Stimulated activated CD8-positive, alpha-beta memory T cell treated with anti-CD3 and anti-CD28 coated beads, Interleukin-2, amount 100 ng/mL, for 1 hour (primary cell): ENCODE results near the gene TNIP2.
"Not testable (repeated sequence)": the region's sequence is repeated elsewhere in the genome, so short reads cannot be mapped to it uniquely, and the experiment has no call there.

Experiments
- DNase-seq, 2 donors: peaks; one replicate each; pipeline ENCODE4 v3.0.0-alpha.2; 2020; ENCODE audit warnings: low read depth in 2 of 2

Gene TNIP2

DNA sequence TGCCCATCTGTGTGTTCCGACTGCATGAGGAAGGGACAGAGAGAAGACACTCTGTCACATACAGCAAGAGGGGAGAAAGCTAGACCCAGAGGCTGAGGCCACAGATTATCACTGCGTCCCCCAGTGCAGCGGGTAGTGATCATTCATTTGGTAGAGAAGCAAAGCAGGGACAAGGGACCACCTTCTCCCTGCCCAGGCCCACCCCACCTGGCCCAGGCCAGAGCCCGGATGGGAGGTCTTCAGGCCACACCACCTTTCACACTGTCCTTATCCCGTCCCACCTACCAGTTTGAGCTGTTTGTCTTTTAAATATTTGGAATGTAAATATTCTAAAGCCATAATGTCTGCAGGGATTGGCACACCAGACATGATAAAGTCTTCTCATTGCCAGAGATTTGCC, 10.6 kb downstream of the TNIP2 start:
- DNase-seq, result no peak

GRCh38 chr4:2744576-2745270, 11.4 kb downstream of the TNIP2 start:
- no peak for DNase-seq

DNA sequence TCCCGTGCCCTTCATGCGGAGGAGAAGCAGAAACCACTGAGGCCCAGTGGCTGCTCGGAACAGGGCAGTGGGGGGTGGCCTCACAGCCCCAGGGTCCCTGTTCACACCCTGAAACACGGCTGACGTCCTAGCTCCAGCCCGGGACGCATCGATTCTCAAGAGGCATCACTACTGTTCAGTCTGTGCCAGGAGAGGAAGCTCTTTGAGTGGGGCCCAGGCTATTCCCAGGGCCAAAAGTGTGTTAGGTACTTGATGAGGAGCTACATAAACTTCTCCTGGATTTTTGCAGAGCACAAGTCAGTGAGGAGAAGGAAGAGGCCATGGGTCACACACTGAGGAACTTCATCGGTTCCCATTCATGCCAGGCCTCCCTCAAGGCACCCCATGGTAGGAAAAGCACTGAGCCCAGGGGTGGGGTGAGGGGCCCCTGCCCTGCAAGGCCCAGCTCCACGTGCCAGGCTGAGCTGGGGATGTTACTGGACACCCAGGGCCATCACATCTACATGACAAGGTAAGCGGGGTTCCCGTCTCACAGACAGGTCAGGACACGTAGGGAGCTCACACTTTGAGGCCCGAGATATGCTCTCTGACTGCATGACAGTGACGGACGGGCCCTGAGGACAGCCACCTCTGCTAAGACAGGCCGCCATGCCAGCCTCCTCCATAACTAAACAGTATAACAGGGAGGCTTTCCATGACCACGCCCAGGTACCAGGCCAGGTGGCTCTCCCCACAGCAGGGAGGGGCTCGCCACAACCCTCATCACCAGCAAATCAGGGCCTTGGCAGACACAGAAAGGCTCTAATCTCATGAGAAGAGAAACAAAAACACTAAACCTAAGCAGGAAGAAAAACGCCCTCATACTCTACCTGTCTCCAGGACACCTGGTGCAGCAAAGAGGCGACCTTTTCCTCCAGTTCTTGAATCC, 12.4 kb downstream of the TNIP2 start:
- DNase-seq, result no peak

GRCh38 chr4:2742823-2743517, 13.2 kb downstream of the TNIP2 start:
- no peak for DNase-seq

- no peak for DNase-seq
Measured at GRCh38 chr4:2742081-2742822, 13.9 kb downstream of the TNIP2 start.

- DNase-seq, result no peak
Measured at GRCh38 chr4:2741626-2742025, 14.5 kb downstream of the TNIP2 start.

DNA sequence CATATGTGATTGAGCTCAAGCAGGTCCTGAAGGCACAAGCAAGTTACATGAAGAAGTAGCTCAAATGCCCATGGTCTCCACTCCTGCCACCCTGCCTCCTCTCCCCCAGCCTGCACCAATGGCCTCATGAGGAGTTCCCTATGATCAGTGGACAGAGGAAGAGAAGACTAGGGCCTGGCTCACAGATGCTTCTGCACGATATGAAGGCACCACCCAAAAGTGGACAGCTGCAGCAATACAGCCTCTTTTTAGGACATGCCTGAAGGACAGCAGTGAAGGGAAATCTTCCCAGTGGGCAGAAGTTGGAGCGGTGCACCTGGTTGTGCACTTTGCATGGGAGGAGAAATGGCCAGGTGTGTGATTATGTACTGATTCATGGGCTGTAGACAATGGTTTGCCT, 17.8 kb downstream of the TNIP2 start:
- DNase-seq, result not testable (repeated sequence)

- DNase-seq, result no peak
Measured at GRCh38 chr4:2735869-2736268, 20.3 kb downstream of the TNIP2 start.

DNA sequence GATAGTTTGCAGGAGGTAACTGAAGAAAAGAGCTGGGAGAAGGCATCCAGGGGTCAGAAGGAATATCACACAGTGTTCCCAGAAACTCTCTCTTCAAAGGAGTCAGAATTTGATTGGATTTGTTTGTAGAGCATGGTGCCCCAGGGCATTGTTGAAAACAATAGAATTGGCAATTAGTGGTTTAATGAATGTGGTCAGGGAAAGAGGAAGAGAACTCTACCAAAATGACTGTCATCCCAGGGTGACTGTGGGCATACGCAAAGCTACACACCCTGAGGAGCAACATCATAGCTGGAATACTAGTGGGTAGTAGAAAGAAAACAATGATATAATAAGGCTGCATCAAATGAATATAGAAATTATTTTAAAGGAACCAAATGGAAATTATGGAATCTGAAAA, 21.5 kb downstream of the TNIP2 start:
- DNase-seq, result no peak

GRCh38 chr4:2733844-2734574, 22.1 kb downstream of the TNIP2 start:
- DNase-seq, result no peak

DNA sequence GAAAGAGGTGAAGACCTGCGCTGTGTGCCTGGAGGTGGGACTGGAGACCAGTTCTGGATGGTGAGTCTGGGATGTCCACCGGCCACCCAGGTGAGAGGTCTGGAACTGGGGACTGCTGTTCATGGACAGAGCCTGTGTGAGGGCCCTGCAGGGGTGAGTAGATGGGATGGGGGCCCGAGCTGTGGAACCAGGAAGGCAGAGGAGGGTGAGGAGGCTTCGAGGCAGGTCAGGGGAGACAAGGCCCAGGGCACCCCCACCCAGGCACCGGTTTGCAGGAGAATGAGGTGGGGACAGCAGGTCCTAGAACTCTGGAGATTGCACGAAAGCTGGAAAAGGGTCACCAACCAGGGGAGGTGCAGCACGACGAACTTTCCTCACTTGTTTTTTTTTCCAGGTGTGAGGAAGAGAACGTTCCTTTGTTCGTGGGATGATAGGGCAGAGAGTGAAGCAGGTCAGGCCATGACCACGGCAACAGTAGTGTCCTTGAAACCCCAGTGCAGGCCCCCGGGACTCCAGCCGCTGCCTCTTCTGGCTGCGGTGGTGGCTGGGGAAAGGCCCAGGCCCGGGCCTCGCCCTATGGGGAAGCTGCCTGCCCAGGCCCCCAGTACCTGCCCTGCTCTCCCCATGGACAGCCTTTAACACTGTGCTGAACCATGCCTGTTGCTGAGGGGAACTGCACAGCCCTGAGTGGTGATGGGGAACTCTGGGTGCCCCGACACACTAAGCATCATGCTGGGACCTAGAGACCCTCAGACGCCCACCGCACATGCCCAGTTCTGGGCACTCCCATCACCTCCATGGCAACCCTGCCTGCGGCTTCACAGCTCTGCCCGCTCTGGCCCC, 22.9 kb downstream of the TNIP2 start:
- DNase-seq, result no peak

DNA sequence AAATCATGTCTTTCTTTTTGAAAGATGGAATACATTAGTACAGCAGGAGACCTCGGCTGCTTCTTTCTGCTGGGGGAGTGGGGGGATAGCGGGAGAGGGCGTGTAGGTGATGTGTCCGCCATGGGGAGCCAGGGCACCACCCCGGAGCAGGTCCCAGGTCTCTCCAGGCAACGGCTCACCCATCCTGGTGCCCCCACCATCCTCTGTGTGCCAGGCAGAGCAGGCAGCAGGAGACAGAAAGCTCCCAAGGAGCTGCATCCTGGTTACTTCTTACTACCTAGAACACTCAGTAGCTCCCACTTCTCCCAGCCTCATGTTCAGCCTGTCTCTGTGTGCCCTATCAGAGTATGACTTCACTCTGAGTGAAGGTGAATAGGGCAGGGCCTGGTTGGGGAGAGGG, 23.6 kb downstream of the TNIP2 start:
- DNase-seq, result no peak

GRCh38 chr4:2731907-2732317, 24.2 kb downstream of the TNIP2 start:
- DNase-seq, result no peak

DNA sequence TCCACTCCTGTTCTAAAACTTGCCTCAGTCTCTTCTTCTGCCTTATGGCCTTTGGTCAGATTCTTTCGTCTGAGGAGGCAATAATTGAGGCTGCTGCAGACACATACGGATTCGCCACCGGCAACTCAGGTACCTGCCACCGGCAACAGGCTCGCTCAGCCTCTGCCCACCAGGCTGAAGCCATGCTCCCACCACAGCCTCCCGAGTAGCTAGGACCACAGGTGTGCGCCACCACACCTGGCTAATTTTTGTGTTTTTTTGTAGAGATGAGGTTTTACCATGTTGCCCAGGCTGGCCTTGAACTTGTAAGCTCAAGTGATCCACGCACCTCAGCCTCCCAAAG, 26.6 kb downstream of the TNIP2 start:
- DNase-seq, result no peak

DNA sequence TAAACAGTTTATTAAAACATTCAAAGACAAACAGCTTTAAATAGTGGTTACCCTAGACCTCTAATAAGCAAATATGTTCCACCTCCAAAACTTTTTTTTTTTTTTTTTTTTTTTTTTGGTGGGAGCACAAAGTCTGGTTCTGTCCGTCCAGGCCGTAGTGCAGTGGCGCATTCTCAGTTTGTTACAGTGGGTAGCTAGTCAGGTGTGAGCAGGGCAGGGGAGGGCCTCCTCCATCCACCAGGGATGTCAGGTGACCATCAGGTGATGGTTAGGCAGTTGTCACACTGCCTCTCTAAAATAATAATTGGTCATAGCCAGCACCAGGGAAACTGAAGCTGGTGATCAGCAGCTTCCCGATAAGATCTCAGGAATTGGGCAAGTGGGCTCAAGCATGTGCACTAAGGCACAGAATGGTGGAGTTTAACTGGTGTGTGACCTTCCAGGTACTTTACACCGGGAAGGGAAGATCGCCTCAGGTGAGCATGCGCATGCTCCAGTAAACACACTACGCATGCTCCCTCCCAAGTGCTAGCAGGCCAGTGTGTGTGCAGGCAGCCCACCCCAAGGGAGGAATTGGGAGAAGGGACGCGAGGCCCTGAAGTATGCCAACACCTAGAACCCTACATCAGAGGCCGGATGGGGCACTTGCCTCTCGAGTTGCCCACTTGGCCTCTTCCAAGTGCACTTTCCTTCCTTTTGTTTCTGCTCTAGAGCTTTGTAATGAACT, 27.2 kb downstream of the TNIP2 start:
- no peak for DNase-seq

GRCh38 chr4:2728221-2728620, 27.9 kb downstream of the TNIP2 start:
- DNase-seq, result no peak

DNA sequence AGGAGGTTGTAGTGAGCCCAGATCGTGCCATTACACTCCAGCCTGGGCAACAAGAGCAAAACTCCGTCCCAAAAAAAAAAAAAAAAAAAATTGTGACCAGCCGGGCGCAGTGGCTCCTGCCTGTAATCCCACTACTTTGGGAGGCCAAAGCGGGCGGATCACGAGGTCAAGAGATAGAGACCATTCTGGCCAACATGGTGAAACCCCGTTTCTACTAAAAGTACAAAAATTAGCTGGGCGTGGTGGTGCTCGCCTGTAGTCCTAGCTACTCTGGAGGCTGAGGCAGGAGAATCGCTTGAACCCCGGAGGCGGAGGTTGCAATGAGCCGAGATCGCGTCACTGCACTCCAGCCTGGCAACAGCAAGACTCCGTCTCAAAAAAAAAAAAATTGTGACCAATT, 29.3 kb downstream of the TNIP2 start:
- DNase-seq, result not testable (repeated sequence)

GRCh38 chr4:2725380-2725779, 30.8 kb downstream of the TNIP2 start:
- DNase-seq, result no peak

DNA sequence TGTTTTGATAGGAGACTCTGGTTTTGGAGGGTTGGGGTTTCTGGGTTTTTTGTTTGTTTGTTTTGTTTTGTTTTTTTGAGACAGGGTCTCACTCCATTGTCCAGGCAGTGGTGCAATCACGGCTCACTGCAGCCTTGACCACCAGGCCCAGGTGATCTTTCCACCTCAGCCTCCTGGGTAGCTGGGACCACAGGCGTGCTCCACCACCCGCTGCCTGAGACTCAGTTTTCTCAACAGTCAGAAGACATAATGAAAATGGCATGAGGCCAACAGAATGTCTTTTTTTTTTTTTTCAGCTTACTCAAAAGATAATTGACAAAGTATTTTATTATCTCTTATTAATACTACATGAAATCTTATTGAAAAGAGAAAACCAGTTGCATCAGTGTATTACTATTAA, 32.4 kb downstream of the TNIP2 start:
- DNase-seq, result no peak

- no peak for DNase-seq
Measured at GRCh38 chr4:2722033-2722432, 34.1 kb downstream of the TNIP2 start.
